ENCODE measurements around the gene TMEM123.

Gene TMEM123

DNA sequence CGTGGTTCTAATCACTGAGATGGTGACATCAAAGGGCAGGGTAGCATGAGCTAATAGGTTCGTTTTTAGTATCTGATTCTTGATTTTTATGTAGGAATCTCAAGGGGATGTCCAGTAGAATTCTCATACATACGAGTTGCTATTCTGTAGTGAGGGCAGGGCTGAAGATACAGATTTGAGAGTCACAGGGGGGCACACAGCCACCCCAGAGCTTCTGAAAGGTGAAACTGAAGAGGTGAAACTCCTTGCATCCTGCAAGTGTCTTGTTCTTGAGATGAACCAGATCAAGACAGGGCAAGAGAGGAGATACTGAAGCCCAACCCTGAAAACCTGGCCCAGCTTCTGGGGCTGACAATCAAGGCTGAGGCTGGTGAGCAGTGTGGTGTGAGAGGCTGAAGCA is 35.6 kb upstream of the TMEM123 start:
- no peak for TF ChIP-seq NFIC (IDR thresholded peaks at IDR 0.05)
- no peak for TF ChIP-seq EP300 (IDR thresholded peaks at IDR 0.05; ENCODE audit: borderline replicate concordance)
- no peak for TF ChIP-seq YY1 (IDR thresholded peaks at IDR 0.05; ENCODE audit: low read depth)

DNA sequence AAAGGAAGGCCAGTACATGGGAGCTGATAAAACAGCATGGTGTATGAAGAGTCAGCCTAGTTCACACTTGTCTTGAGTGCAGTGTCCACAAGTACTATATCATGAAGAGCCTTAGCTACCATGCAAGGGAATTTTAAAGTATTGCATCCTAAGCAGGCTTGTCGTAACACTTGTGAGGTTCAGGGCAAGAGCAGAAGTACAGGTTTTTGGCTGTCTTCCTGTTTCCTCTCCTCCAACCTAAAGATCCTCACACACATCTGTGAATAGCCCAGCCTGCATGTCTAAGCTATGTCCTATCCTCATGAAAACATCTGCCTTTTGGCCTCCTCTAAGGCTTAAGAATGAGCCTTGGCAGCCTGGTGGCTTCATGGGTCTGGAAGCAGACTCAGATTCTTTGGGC is 34.6 kb upstream of the TMEM123 start:
- TF ChIP-seq TCF12 (IDR thresholded peaks at IDR 0.05; ENCODE audit: low read depth) (no peak), YY1 (IDR thresholded peaks at IDR 0.05; ENCODE audit: low read depth) (no peak), RAD21 (IDR thresholded peaks at IDR 0.05; ENCODE audit: low read depth) (no peak), NFIC (IDR thresholded peaks at IDR 0.05) (no peak)

DNA sequence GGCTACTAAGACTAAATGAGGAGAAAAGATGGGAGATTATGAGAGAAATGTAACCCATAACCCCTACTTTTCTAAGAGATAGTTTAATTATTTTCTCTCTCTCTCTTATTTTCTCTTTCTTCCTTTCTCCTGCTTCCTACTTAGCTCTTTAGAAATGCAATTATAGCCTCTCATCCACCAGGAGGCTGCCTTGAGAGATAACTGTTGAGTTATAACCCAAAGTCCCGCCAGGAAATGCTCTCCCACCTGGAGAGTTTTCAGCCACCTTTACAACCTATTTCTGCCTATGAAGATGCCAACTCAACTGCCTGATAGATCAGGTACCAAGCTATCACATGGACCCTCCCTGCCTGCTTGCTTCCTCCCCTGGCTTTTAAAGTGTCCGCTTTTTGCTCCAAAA is 34.0 kb upstream of the TMEM123 start:
- TF ChIP-seq, protein P1, sequence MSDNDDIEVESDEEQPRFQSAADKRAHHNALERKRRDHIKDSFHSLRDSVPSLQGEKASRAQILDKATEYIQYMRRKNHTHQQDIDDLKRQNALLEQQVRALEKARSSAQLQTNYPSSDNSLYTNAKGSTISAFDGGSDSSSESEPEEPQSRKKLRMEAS (IDR thresholded peaks at IDR 0.05): no peak
- TF ChIP-seq, protein P2, sequence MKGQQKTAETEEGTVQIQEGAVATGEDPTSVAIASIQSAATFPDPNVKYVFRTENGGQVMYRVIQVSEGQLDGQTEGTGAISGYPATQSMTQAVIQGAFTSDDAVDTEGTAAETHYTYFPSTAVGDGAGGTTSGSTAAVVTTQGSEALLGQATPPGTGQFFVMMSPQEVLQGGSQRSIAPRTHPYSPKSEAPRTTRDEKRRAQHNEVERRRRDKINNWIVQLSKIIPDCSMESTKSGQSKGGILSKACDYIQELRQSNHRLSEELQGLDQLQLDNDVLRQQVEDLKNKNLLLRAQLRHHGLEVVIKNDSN (IDR thresholded peaks at IDR 0.05): no peak
- TF ChIP-seq, protein P3, sequence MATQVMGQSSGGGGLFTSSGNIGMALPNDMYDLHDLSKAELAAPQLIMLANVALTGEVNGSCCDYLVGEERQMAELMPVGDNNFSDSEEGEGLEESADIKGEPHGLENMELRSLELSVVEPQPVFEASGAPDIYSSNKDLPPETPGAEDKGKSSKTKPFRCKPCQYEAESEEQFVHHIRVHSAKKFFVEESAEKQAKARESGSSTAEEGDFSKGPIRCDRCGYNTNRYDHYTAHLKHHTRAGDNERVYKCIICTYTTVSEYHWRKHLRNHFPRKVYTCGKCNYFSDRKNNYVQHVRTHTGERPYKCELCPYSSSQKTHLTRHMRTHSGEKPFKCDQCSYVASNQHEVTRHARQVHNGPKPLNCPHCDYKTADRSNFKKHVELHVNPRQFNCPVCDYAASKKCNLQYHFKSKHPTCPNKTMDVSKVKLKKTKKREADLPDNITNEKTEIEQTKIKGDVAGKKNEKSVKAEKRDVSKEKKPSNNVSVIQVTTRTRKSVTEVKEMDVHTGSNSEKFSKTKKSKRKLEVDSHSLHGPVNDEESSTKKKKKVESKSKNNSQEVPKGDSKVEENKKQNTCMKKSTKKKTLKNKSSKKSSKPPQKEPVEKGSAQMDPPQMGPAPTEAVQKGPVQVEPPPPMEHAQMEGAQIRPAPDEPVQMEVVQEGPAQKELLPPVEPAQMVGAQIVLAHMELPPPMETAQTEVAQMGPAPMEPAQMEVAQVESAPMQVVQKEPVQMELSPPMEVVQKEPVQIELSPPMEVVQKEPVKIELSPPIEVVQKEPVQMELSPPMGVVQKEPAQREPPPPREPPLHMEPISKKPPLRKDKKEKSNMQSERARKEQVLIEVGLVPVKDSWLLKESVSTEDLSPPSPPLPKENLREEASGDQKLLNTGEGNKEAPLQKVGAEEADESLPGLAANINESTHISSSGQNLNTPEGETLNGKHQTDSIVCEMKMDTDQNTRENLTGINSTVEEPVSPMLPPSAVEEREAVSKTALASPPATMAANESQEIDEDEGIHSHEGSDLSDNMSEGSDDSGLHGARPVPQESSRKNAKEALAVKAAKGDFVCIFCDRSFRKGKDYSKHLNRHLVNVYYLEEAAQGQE (IDR thresholded peaks at IDR 0.05; ENCODE audit: low read depth): no peak
- TF ChIP-seq TCF12 (IDR thresholded peaks at IDR 0.05; ENCODE audit: low read depth): no peak
- TF ChIP-seq ZBTB7A (IDR thresholded peaks at IDR 0.05; ENCODE audit: low read depth): no peak
- TF ChIP-seq FOXM1 (IDR thresholded peaks at IDR 0.05; ENCODE audit: borderline replicate concordance, low read depth): no peak
- no peak for TF ChIP-seq EGR1 (IDR thresholded peaks at IDR 0.05)
- TF ChIP-seq TEAD4 (IDR thresholded peaks at IDR 0.05): no peak
- no peak for TF ChIP-seq RAD21 (IDR thresholded peaks at IDR 0.05; ENCODE audit: low read depth)
- TF ChIP-seq CREB1 (IDR thresholded peaks at IDR 0.05; ENCODE audit: low read depth): no peak
- TF ChIP-seq NFIC (IDR thresholded peaks at IDR 0.05): no peak
- TF ChIP-seq YY1 (IDR thresholded peaks at IDR 0.05; ENCODE audit: low read depth): no peak
- no peak for TF ChIP-seq CEBPB (IDR thresholded peaks at IDR 0.05)
- TF ChIP-seq TAF1 (IDR thresholded peaks at IDR 0.05; ENCODE audit: low read depth): no peak

DNA sequence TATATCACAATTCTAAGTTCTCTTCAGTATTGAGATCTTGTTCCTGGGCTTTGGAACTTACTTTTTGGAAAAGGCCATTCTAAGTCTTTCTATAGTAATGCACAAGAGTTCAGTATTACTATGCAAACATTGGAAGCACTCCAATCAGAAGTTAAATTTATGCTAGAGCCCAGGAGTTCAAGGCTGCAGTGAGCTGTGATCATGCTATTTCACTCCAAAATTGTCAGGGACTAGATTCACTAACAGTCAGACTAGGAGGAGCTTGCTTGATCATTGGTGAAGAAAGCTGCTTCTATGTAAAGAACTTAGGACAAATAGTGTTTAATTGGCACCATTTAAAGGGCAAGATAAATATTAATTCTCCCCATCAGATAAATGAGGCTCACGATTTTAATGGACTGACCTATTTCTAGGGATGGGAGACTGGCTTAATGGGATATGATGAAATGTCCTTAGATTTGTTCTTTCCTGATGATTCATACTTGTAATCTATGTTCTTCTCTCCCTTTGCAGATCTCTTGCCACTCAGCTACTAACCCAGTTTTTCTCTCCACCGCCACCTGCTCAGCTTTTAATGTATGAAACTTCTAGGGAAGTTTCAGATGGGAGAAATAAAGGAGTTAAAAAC is 32.6 kb upstream of the TMEM123 start:
- TF ChIP-seq FOXM1 (IDR thresholded peaks at IDR 0.05; ENCODE audit: borderline replicate concordance, low read depth) (no peak), TCF12 (IDR thresholded peaks at IDR 0.05; ENCODE audit: low read depth) (no peak), EGR1 (IDR thresholded peaks at IDR 0.05) (no peak), TEAD4 (IDR thresholded peaks at IDR 0.05) (no peak), TAF1 (IDR thresholded peaks at IDR 0.05; ENCODE audit: low read depth) (no peak), ZBTB7A (IDR thresholded peaks at IDR 0.05; ENCODE audit: low read depth) (no peak), RAD21 (IDR thresholded peaks at IDR 0.05; ENCODE audit: low read depth) (no peak), YY1 (IDR thresholded peaks at IDR 0.05; ENCODE audit: low read depth) (no peak), CREB1 (IDR thresholded peaks at IDR 0.05; ENCODE audit: low read depth) (no peak)
- TF ChIP-seq, protein P2 (IDR thresholded peaks at IDR 0.05): no peak
- TF ChIP-seq, protein P1 (IDR thresholded peaks at IDR 0.05): no peak

DNA sequence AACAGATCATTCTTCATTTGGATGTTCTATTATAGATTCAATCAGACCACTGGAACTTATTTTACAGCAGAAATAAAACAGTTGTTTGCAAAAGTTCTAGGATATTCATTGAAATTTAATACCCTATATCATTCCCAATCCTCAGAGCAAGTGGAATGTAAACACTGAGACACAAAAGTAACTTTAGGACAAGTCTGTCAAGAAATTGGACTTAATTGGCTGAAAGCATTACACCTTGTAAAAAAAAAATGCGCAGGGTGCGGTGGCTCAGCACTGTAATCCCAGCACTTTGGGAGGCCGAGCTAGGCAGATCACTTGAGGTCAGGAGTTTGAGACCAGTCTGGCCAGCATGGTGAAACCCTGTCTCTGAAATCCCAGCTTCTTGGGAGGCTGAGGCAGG is 29.9 kb upstream of the TMEM123 start:
- TF ChIP-seq TAF1 (IDR thresholded peaks at IDR 0.05; ENCODE audit: low read depth) (no peak), TCF12 (IDR thresholded peaks at IDR 0.05; ENCODE audit: low read depth) (no peak)

DNA sequence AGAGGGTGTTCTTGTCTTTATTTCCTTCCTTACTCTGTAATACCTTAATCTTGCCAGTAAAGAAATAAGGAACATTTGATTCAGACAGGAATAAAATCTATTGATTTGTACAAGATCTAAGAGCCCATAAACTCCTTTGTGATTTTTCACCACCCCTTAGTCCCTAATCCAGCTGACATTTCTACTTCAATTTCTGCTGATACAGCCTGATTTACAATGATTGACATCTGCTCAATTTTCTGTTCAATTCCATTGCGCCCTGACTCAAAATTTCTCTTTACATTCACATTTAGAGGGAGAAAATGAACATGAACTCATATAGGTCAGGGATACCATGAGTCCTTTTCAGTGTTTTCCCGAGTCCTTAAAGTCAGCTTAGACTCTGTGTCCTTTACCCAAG is 27.2 kb upstream of the TMEM123 start:
- TF ChIP-seq EP300 (IDR thresholded peaks at IDR 0.05; ENCODE audit: borderline replicate concordance) (no peak), TCF12 (IDR thresholded peaks at IDR 0.05; ENCODE audit: low read depth) (no peak), FOXM1 (IDR thresholded peaks at IDR 0.05; ENCODE audit: borderline replicate concordance, low read depth) (no peak), NFIC (IDR thresholded peaks at IDR 0.05) (no peak), RAD21 (IDR thresholded peaks at IDR 0.05; ENCODE audit: low read depth) (no peak), TAF1 (IDR thresholded peaks at IDR 0.05; ENCODE audit: low read depth) (no peak), ZBTB7A (IDR thresholded peaks at IDR 0.05; ENCODE audit: low read depth) (no peak), EGR1 (IDR thresholded peaks at IDR 0.05) (no peak), CREB1 (IDR thresholded peaks at IDR 0.05; ENCODE audit: low read depth) (no peak), CEBPB (IDR thresholded peaks at IDR 0.05) (no peak), YY1 (IDR thresholded peaks at IDR 0.05; ENCODE audit: low read depth) (no peak), TEAD4 (IDR thresholded peaks at IDR 0.05) (no peak)
- TF ChIP-seq, protein P3 (IDR thresholded peaks at IDR 0.05; ENCODE audit: low read depth): no peak
- TF ChIP-seq, protein P2 (IDR thresholded peaks at IDR 0.05): no peak
- TF ChIP-seq, protein P1 (IDR thresholded peaks at IDR 0.05): no peak

All from Ishikawa (cell line).